Activated CD4-positive, CD25-positive, alpha-beta regulatory T cell (primary cell): ENCODE measurements around the gene CCHCR1.

Source experiments
- DNase-seq, 4 experiments: peaks; one replicate each; lab custom pipeline; 2025; lab: John Stamatoyannopoulos, UW

CCHCR1 gene

GRCh38 chr6:31128093-31128676 lies 29.4 kb downstream of the CCHCR1 start:
- DNase-seq, result peak; percentile 36 to 67 (median 60)

GRCh38 chr6:31126396-31127175 lies 31.0 kb downstream of the CCHCR1 start:
- no peak for DNase-seq

- DNase-seq, result no peak
These were observed 31.8 kb downstream of the CCHCR1 start for GRCh38 chr6:31125586-31126363.

- DNase-seq, result no peak
These were observed 32.4 kb downstream of the CCHCR1 start for GRCh38 chr6:31125162-31125561.

GRCh38 chr6:31122791-31123706 lies 34.6 kb downstream of the CCHCR1 start:
- DNase-seq, result no peak

GRCh38 chr6:31121131-31121790 lies 36.3 kb downstream of the CCHCR1 start:
- no peak for DNase-seq

GRCh38 chr6:31120151-31120915 lies 37.3 kb downstream of the CCHCR1 start, which contains the start of gene CDSN:
Gene CDSN (minus strand): TSS chr6:31120446. CDS start chr6:31120419, 27 bp downstream.
- no peak for DNase-seq

GRCh38 chr6:31118178-31118577 lies 39.4 kb downstream of the CCHCR1 start:
- no peak for DNase-seq

- DNase-seq, result no peak
These were observed 40.8 kb downstream of the CCHCR1 start for GRCh38 chr6:31116661-31117385.

GRCh38 chr6:31115941-31116560 lies 41.6 kb downstream of the CCHCR1 start:
- DNase-seq, result no peak

GRCh38 chr6:31114970-31115849 lies 42.4 kb downstream of the CCHCR1 start:
- no peak for DNase-seq

- no peak for DNase-seq
These were observed 43.1 kb downstream of the CCHCR1 start, which contains the start of gene PSORS1C1 for GRCh38 chr6:31114541-31114878. Gene PSORS1C1 (plus strand): TSS chr6:31114800. CDS start chr6:31129633, 14,833 bp downstream.

- no peak for DNase-seq
These were observed 43.6 kb downstream of the CCHCR1 start for GRCh38 chr6:31113861-31114540.

- DNase-seq, result no peak
These were observed 45.1 kb downstream of the CCHCR1 start, which contains the start of gene C6orf15 for GRCh38 chr6:31112478-31112877. Gene C6orf15 (minus strand): TSS chr6:31112575. CDS start chr6:31112555, 20 bp downstream.

- DNase-seq, result no peak
These were observed 45.9 kb downstream of the CCHCR1 start for GRCh38 chr6:31111712-31112111.

GRCh38 chr6:31110825-31111582 lies 46.6 kb downstream of the CCHCR1 start:
- DNase-seq, result no peak

GRCh38 chr6:31107052-31107451 lies 50.5 kb downstream of the CCHCR1 start:
- no peak for DNase-seq
